Glutamatergic neuron (in vitro differentiated cells): ENCODE results near the gene PPIB. TPM values are rescaled to one million over a fixed set of nuclear protein-coding genes. Genes with fewer than 3 reads are reported as not detected.
"Not testable (repeated sequence)": the region's sequence is repeated elsewhere in the genome, so short reads cannot be mapped to it uniquely, and the experiment has no call there.

Source experiments
- DNase-seq: peaks from one replicate; pipeline ENCODE4 v3.0.0; 2022
- H3K27ac Mint-ChIP-seq: one replicate; pipeline ENCODE4 v1.8.0; 2020; ENCODE audit warnings: mild to moderate bottlenecking, mixed read lengths, inconsistent platforms; ENCODE audit not compliant: unreplicated experiment
- H3K27me3 Mint-ChIP-seq: one replicate; pipeline ENCODE4 v1.8.0; 2020; ENCODE audit warnings: mild to moderate bottlenecking, moderate library complexity, mixed read lengths, inconsistent platforms; ENCODE audit not compliant: unreplicated experiment
- H3K36me3 Mint-ChIP-seq: one replicate; pipeline ENCODE4 v1.8.0; 2020; ENCODE audit warnings: mild to moderate bottlenecking, mixed read lengths, inconsistent platforms; ENCODE audit not compliant: unreplicated experiment
- H3K4me1 Mint-ChIP-seq: one replicate; pipeline ENCODE4 v1.8.0; 2020; ENCODE audit warnings: mild to moderate bottlenecking, low read depth, mixed read lengths, inconsistent platforms; ENCODE audit not compliant: unreplicated experiment
- H3K4me3 Mint-ChIP-seq: one replicate; pipeline ENCODE4 v1.8.0; 2020; ENCODE audit warnings: mild to moderate bottlenecking, mixed read lengths, inconsistent platforms; ENCODE audit not compliant: unreplicated experiment
- H3K9me3 Mint-ChIP-seq: one replicate; pipeline ENCODE4 v1.8.0; 2020; ENCODE audit warnings: mild to moderate bottlenecking, moderate library complexity, mixed read lengths, inconsistent platforms; ENCODE audit not compliant: unreplicated experiment
- total RNA-seq: library from RNA; stranded (reverse); fragmentation: NEBNext Ultra II Directional; extraction: Animal tissue kit (Norgen Biotek cat#: 25700); gene quantifications from one replicate; pipeline ENCODE4 v1.2.1, GENCODE V29; 2021; ENCODE audit not compliant: unreplicated experiment
- TF ChIP-seq, protein P1 (sequence below): fragments of 200-600 bp; sonication (generic); IDR thresholded peaks from one replicate; pipeline ENCODE4 v1.5.0; 2021; ENCODE audit not compliant: partially characterized antibody, unreplicated experiment

Gene PPIB
- total RNA-seq, 1 donor from 2014 or later: 228 TPM

DNA sequence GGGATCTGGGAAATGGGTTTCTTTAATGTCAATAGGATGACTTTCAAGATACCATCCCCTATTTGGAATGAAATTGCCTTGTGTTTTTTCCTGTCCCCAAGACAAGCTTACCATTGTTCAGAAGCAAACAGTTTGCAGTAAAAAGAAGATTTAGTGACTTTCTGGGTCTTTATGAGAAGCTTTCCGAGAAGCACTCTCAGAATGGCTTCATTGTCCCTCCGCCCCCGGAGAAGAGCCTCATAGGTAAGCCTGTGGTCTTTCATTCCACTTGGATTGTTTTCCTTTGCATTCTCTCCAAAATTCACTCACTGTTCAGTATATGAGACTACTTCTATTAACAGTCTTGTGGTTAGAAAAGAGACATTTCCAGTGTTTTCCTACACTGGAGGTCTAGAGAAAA lies 36.8 kb downstream of the PPIB start:
- TF ChIP-seq, protein P1, sequence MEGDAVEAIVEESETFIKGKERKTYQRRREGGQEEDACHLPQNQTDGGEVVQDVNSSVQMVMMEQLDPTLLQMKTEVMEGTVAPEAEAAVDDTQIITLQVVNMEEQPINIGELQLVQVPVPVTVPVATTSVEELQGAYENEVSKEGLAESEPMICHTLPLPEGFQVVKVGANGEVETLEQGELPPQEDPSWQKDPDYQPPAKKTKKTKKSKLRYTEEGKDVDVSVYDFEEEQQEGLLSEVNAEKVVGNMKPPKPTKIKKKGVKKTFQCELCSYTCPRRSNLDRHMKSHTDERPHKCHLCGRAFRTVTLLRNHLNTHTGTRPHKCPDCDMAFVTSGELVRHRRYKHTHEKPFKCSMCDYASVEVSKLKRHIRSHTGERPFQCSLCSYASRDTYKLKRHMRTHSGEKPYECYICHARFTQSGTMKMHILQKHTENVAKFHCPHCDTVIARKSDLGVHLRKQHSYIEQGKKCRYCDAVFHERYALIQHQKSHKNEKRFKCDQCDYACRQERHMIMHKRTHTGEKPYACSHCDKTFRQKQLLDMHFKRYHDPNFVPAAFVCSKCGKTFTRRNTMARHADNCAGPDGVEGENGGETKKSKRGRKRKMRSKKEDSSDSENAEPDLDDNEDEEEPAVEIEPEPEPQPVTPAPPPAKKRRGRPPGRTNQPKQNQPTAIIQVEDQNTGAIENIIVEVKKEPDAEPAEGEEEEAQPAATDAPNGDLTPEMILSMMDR: no peak
- H3K27me3 Mint-ChIP-seq: peaks cover 2% of the 10 kb centered on the region
- no peaks in the 10 kb centered on the region for H3K4me1 Mint-ChIP-seq
- no peaks in the 10 kb centered on the region for H3K9me3 Mint-ChIP-seq
- H3K27ac Mint-ChIP-seq: no peak overlapping the region
- no peaks in the 10 kb centered on the region for H3K36me3 Mint-ChIP-seq
- H3K4me3 Mint-ChIP-seq: no peak overlapping the region
- no peak for DNase-seq

GRCh38 chr15:64122936-64123351 lies 39.9 kb downstream of the PPIB start:
- no peak for DNase-seq
- Mint-ChIP-seq H3K36me3 (no peaks in the 10 kb centered on the region), H3K27me3 (peaks cover 2% of the 10 kb centered on the region), H3K27ac (no peak overlapping the region), H3K9me3 (no peaks in the 10 kb centered on the region), H3K4me1 (no peaks in the 10 kb centered on the region), H3K4me3 (no peak overlapping the region)
- TF ChIP-seq, protein P1: no peak

DNA sequence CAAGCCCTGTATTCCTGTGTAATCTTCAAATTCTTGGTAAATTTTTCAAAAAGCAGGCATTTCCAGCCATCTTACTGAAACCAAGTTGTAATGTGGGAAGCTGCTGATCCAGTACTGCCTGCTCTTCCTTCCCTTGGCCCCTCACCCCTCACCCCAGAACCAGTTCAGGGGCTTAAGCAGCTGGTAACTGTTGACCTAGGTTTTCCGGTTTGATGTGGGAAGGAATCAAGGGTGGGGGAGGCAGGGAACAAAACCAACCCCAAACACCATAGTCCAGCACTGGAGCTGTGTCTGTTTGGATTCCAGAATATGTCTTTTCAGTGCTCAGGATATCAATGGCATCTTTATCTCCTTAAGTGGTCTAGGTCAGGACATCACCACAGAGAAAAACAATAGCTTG lies 40.4 kb downstream of the PPIB start:
- no peak overlapping the region for H3K27ac Mint-ChIP-seq
- no peaks in the 10 kb centered on the region for H3K4me1 Mint-ChIP-seq
- no peak for DNase-seq
- no peaks in the 10 kb centered on the region for H3K9me3 Mint-ChIP-seq
- no peak overlapping the region for H3K4me3 Mint-ChIP-seq
- H3K36me3 Mint-ChIP-seq: no peaks in the 10 kb centered on the region
- H3K27me3 Mint-ChIP-seq: peaks cover 2% of the 10 kb centered on the region
- TF ChIP-seq, protein P1: no peak

- Mint-ChIP-seq H3K9me3 (no peaks in the 10 kb centered on the region), H3K27ac (no peak overlapping the region), H3K27me3 (peaks cover 2% of the 10 kb centered on the region), H3K4me1 (no peaks in the 10 kb centered on the region), H3K4me3 (no peak overlapping the region), H3K36me3 (no peaks in the 10 kb centered on the region)
- DNase-seq: no peak
- TF ChIP-seq, protein P1: no peak
Observed at GRCh38 chr15:64121614-64122013, 41.2 kb downstream of the PPIB start.

DNA sequence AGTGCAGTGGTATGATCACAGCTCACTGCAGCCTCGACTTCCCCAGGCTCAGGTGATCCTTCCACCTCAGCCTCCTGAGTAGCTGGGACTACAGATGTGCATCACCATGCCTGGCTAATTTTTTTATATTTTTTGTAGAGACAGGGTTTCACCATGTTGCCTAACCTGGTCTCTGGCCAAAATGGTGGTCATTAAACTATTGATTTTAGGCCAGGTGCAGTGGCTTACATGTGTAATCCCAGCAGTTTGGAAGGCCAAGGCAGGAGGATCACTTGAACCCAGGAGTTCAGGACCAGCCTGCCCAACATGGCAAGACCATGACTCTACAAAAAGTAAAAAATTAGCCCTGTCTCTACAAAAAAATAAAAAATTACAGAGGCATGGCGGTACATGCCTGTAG lies 42.5 kb downstream of the PPIB start:
- H3K9me3 Mint-ChIP-seq, H3K27ac Mint-ChIP-seq, H3K36me3 Mint-ChIP-seq, DNase-seq, H3K27me3 Mint-ChIP-seq, H3K4me3 Mint-ChIP-seq, H3K4me1 Mint-ChIP-seq: not testable (repeated sequence)
